Hepatocyte (in vitro differentiated cells): ENCODE measurements around the gene ARSG. TPM values are rescaled to one million over a fixed set of nuclear protein-coding genes. Genes with fewer than 3 reads are reported as not detected.
"Not testable (repeated sequence)": the region's sequence is repeated elsewhere in the genome, so short reads cannot be mapped to it uniquely, and the experiment has no call there.

Experiments used
- DNase-seq: peaks from one replicate; pipeline ENCODE4 v3.0.0-alpha.2; 2016; ENCODE audit warnings: low spot score
- H2AFZ ChIP-seq: fragments of 200-600 bp; sonication (generic); 2 replicates; pipeline ENCODE4 v1.6.0; 2016; ENCODE audit warnings: antibody characterized with exemption, mild to moderate bottlenecking
- H3K27ac ChIP-seq: fragments of 200-600 bp; sonication (generic); 2 replicates; pipeline ENCODE4 v1.5.1; 2016; ENCODE audit warnings: mild to moderate bottlenecking
- H3K27me3 ChIP-seq: fragments of 200-600 bp; sonication (generic); 2 replicates; pipeline ENCODE4 v1.6.1; 2016
- H3K36me3 ChIP-seq: fragments of 200-600 bp; sonication (generic); replicated peaks from 2 replicates; pipeline ENCODE4 v1.5.1; 2016; ENCODE audit warnings: low read depth; ENCODE audit not compliant: insufficient read depth
- H3K4me1 ChIP-seq: fragments of 200-600 bp; sonication (generic); 2 replicates; pipeline ENCODE4 v1.5.1; 2016; ENCODE audit warnings: mild to moderate bottlenecking, moderate library complexity; ENCODE audit not compliant: insufficient read depth
- H3K4me2 ChIP-seq: fragments of 200-600 bp; sonication (generic); 2 replicates; pipeline ENCODE4 v1.6.0; 2016
- H3K4me3 ChIP-seq: fragments of 200-600 bp; sonication (generic); 2 replicates; pipeline ENCODE4 v1.5.1; 2016; ENCODE audit warnings: mild to moderate bottlenecking
- H3K79me2 ChIP-seq: fragments of 200-600 bp; sonication (generic); 2 replicates; pipeline ENCODE4 v1.6.0; 2017; ENCODE audit warnings: mild to moderate bottlenecking
- H3K9me2 ChIP-seq: fragments of 200-600 bp; sonication (generic); replicated peaks from 2 replicates; pipeline ENCODE4 v1.6.0; 2017; ENCODE audit warnings: mild to moderate bottlenecking; ENCODE audit not compliant: insufficient read depth
- H3K9me3 ChIP-seq: fragments of 200-600 bp; sonication (generic); 2 replicates; pipeline ENCODE4 v1.5.1; 2016; ENCODE audit warnings: low read depth, mild to moderate bottlenecking
- H4K20me1 ChIP-seq: fragments of 200-600 bp; sonication (generic); 2 replicates; pipeline ENCODE4 v1.6.0; 2016; ENCODE audit warnings: mild to moderate bottlenecking; ENCODE audit not compliant: insufficient read depth, poor library complexity, severe bottlenecking
- CTCF ChIP-seq: fragments of 200-600 bp; sonication (generic); IDR thresholded peaks from 2 replicates; pipeline ENCODE4 v1.5.1; 2016; ENCODE audit warnings: antibody characterized with exemption, mild to moderate bottlenecking; ENCODE audit not compliant: poor library complexity
- EZH2 ChIP-seq: fragments of 200-600 bp; sonication (generic); IDR thresholded peaks from 2 replicates; pipeline ENCODE4 v1.6.1; 2016; ENCODE audit warnings: antibody characterized with exemption, mild to moderate bottlenecking, borderline replicate concordance
- EZH2phosphoT487 ChIP-seq: fragments of 200-600 bp; sonication (generic); IDR thresholded peaks from one replicate; pipeline ENCODE4 v1.6.1; 2018; ENCODE audit warnings: antibody characterized with exemption, mild to moderate bottlenecking, low read depth, moderate library complexity; ENCODE audit not compliant: unreplicated experiment, severe bottlenecking
- WGBS: methylation state at CpG from one replicate; pipeline ENCODE4 v1.1.6; 2016; ENCODE audit warnings: low lambda C conversion rate; ENCODE audit errors: missing lambda C conversion rate; 5-methylcytosine and 5-hydroxymethylcytosine counted together
- polyA plus RNA-seq: library from polyadenylated mRNA; unstranded; fragments of >200 nt; fragmentation: Nextera tagmentation; extraction: Ambion mirVana; gene quantifications from 2 replicates; pipeline ENCODE4 v1.2.1, GENCODE V29; 2016
- total RNA-seq: library from RNA; depleted of rRNA; stranded (reverse); fragments of >200 nt; gene quantifications from 2 replicates; pipeline ENCODE4 v1.2.3, GENCODE V29; 2014

ARSG gene
- total and polyA plus RNA-seq, 2 experiments from 2014 or later = 1.3 to 1.4 TPM

GRCh38 chr17:68359791-68360535 is 68.7 kb downstream of the ARSG start:
- Histone ChIP-seq H3K27ac (no peak overlapping the region), H3K4me2 (no peak overlapping the region), H2AFZ (no peak overlapping the region), H3K36me3 (no peaks in the 10 kb centered on the region), H4K20me1 (no peaks in the 10 kb centered on the region), H3K9me3 (no peaks in the 10 kb centered on the region), H3K9me2 (no peaks in the 10 kb centered on the region), H3K4me1 (no peaks in the 10 kb centered on the region), H3K4me3 (no peak overlapping the region), H3K79me2 (no peaks in the 10 kb centered on the region), H3K27me3 (no peaks in the 10 kb centered on the region)
- WGBS = 87% methylated on average over 13 of the region's 13 CpGs
- no peak for DNase-seq
- no peak for TF ChIP-seq EZH2
- TF ChIP-seq CTCF = no peak
- TF ChIP-seq EZH2phosphoT487 = no peak

GRCh38 chr17:68365469-68365868 is 74.2 kb downstream of the ARSG start:
- TF ChIP-seq EZH2 (no peak), EZH2phosphoT487 (no peak), CTCF (no peak)
- Histone ChIP-seq H3K9me2 (no peaks in the 10 kb centered on the region), H3K4me2 (no peak overlapping the region), H3K79me2 (no peaks in the 10 kb centered on the region), H3K9me3 (no peaks in the 10 kb centered on the region), H3K4me3 (no peak overlapping the region), H4K20me1 (no peaks in the 10 kb centered on the region), H2AFZ (no peak overlapping the region), H3K27me3 (no peaks in the 10 kb centered on the region), H3K36me3 (no peaks in the 10 kb centered on the region), H3K27ac (no peak overlapping the region), H3K4me1 (no peaks in the 10 kb centered on the region)
- DNase-seq = no peak
- WGBS = 95% methylated on average over 2 of the region's 2 CpGs

- Histone ChIP-seq H3K9me3 (no peaks in the 10 kb centered on the region), H2AFZ (no peak overlapping the region), H3K27ac (no peak overlapping the region), H3K27me3 (no peaks in the 10 kb centered on the region), H3K79me2 (no peaks in the 10 kb centered on the region), H3K4me2 (no peak overlapping the region), H3K4me3 (no peak overlapping the region), H3K36me3 (no peaks in the 10 kb centered on the region), H3K9me2 (no peaks in the 10 kb centered on the region), H3K4me1 (no peaks in the 10 kb centered on the region), H4K20me1 (no peaks in the 10 kb centered on the region)
- DNase-seq = no peak
- 87% methylated on average over 5 of the region's 5 CpGs for WGBS
- TF ChIP-seq CTCF (no peak), EZH2phosphoT487 (no peak), EZH2 (no peak)
Observed at GRCh38 chr17:68368387-68368786, 77.1 kb downstream of the ARSG start.

GRCh38 chr17:68375566-68375965 is 84.3 kb downstream of the ARSG start:
- Histone ChIP-seq H3K4me3 (no peak overlapping the region), H3K4me1 (peaks cover 13% of the 10 kb centered on the region), H4K20me1 (no peaks in the 10 kb centered on the region), H3K27me3 (no peaks in the 10 kb centered on the region), H3K9me2 (no peaks in the 10 kb centered on the region), H3K79me2 (no peaks in the 10 kb centered on the region), H3K9me3 (no peaks in the 10 kb centered on the region), H3K4me2 (no peak overlapping the region), H3K36me3 (no peaks in the 10 kb centered on the region), H3K27ac (no peak overlapping the region), H2AFZ (no peak overlapping the region)
- no peak for DNase-seq
- TF ChIP-seq EZH2 = no peak
- TF ChIP-seq CTCF = no peak
- TF ChIP-seq EZH2phosphoT487 = no peak
- 97% methylated on average over 8 of the region's 8 CpGs for WGBS

GRCh38 chr17:68376178-68376577 is 84.9 kb downstream of the ARSG start:
- peaks cover 13% of the 10 kb centered on the region for H3K4me1 ChIP-seq
- H3K27ac ChIP-seq, H3K9me2 ChIP-seq, H2AFZ ChIP-seq, H3K36me3 ChIP-seq, H3K27me3 ChIP-seq, H4K20me1 ChIP-seq, H3K4me3 ChIP-seq, DNase-seq, H3K9me3 ChIP-seq, H3K79me2 ChIP-seq, H3K4me2 ChIP-seq: not testable (repeated sequence)
- WGBS = 96% methylated on average over 2 of the region's 2 CpGs
